Astrocyte (in vitro differentiated cells and primary cell): ENCODE results near the gene CTSE.

Source experiments
- CTCF ChIP-seq: IDR thresholded peaks from 2 replicates; pipeline ENCODE4 v1.5.1; 2011; ENCODE audit warnings: low read depth, mild to moderate bottlenecking, inconsistent platforms, low read length, moderate library complexity; ENCODE audit not compliant: insufficient read depth
- EZH2 ChIP-seq: IDR thresholded peaks from 2 replicates; pipeline ENCODE4 v1.6.1; 2012; ENCODE audit warnings: mild to moderate bottlenecking, low read length, inconsistent platforms; ENCODE audit not compliant: insufficient read depth

- TF ChIP-seq EZH2 (no peak), CTCF (no peak)
These were observed 25.6 kb upstream of the CTSE start for GRCh38 chr1:206049293-206049692.
